DND-41 (cell line): ENCODE measurements around the gene POSTN.

Source experiments
- CTCF ChIP-seq: IDR thresholded peaks from 2 replicates; pipeline ENCODE4 v1.5.1; 2012; ENCODE audit warnings: borderline replicate concordance, low read length, moderate library complexity, mild to moderate bottlenecking; ENCODE audit not compliant: poor library complexity, severe bottlenecking; ENCODE audit errors: extremely low read depth
- EZH2 ChIP-seq: IDR thresholded peaks from 3 replicates; pipeline ENCODE4 v1.6.1; 2012; ENCODE audit warnings: borderline replicate concordance, low read depth, mild to moderate bottlenecking, moderate library complexity, low read length, inconsistent platforms; ENCODE audit not compliant: severe bottlenecking

GRCh38 chr13:37647031-37647650 is 48.6 kb upstream of the POSTN start:
- TF ChIP-seq CTCF (no peak), EZH2 (no peak)
